T-helper 22 cell (primary cell): Measurements from ENCODE around the gene GOLGA8T.
"Not testable (repeated sequence)": the region's sequence is repeated elsewhere in the genome, so short reads cannot be mapped to it uniquely, and the experiment has no call there.

Experiments used
- DNase-seq: peaks from one replicate; pipeline ENCODE4 v3.0.0-alpha.2; 2020; ENCODE audit warnings: low read depth

Gene GOLGA8T, protein sequence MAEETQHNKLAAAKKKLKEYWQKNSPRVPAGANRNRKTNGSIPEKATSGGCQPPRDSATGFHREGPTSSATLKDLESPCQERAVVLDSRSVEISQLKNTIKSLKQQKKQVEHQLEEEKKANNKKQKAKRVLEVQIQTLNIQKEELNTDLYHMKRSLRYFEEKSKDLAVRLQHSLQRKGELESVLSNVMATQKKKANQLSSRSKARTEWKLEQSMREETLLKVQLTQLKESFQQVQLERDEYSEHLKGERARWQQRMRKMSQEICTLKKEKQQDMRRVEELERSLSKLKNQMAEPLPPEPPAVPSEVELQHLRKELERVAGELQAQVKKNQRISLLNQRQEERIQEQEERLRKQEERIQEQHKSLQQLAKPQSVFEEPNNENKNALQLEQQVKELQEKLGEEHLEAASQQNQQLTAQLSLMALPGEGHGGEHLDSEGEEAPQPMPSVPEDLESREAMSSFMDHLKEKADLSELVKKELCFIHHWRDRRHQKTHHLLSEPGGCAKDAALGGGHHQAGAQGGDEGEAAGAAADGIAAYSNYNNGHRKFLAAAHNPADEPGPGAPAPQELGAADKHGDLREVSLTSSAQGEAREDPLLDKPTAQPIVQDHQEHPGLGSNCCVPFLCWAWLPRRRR

DNA sequence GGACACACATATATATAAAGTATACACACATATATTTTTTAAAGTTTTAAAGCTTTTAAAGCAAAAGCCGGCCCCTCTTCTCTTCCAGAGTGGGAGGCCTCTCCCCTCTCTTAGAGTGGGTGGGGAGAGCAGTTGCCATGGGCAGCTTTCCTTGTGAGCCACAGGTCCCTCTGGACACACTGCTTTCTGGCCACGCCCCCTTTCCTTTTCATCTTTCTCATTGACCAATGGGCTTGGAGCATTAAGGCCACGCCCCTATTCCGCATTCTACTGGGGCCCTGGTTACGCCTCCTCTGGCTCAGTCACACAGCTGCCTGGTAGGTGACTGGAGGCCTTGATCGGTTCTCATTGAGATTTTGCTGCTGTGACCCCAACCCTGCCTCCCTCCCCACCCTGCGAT, at the start of gene GOLGA8T:
Gene GOLGA8T (plus strand): TSS at position 301 of the 400 bp plus-strand sequence. CDS start 98 bp downstream, at position 399.
- not testable (repeated sequence) for DNase-seq

DNA sequence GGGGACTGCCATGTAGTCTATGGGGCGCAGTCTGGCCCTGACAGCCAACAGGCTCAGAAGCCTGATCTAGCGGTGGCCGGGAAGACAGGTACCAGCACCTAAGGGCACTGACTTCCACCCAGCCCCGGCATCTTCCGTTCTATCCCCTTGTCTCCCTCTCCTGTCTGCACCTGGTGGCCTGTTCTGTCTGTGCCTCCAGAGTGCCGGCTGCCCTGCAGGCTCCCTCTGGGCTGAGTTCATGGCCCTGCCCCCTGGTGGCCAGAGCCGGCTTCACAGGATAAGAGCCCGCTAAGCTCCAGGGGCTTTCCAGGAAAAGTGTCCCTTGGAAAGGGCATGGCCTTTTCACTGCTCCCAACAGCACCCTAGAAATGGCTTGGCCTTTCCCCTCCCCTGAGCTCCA, 37.0 kb upstream of the GOLGA8T start:
- not testable (repeated sequence) for DNase-seq

DNA sequence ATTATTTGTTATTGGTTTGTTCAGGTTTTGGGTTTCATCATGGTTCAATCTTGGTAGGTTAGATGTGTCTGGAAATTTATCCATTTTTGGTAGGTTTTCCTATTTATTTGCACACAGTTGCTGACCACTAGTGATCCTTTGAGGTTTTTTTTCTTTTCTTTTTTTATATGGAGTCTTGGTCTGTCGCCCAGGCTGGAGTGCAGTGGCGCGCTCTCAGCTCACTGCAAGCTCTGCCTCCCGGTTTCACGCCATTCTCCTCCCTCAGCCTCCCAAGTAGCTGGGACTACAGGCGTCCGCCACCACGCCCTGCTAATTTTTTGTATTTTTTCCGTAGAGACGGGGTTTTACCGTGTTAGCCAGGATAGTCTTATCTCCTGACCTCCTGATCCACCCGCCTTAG, 32.0 kb upstream of the GOLGA8T start:
- not testable (repeated sequence) for DNase-seq

DNA sequence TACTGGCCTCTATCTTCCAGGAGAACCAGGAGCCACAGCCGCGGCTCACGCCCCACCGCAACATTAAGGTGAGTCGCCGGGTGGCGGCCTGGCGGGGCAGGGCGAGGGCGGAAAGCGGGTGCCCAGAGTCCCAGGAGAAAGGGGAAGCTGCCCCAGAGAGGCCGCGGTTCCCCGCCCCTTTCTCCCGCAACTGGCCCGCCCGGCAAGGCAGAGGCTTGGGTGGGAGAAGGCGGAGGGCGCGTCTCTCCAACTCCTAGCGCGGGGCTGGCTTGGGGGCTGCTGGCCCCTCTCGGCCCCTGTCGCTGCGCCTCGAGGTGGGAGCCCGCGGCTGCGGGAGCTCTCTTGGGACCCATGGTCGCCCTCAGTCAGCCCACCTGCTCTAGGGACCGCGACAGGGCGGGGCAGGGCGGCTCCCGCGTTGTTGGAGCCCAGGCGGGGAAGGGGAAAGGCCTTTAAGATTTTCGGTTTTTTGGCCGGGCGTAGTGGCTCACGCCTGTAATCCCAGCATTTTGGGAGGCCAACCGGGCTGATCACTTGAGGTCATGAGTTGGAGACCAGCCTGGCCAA, 30.8 kb upstream of the GOLGA8T start:
- not testable (repeated sequence) for DNase-seq

DNA sequence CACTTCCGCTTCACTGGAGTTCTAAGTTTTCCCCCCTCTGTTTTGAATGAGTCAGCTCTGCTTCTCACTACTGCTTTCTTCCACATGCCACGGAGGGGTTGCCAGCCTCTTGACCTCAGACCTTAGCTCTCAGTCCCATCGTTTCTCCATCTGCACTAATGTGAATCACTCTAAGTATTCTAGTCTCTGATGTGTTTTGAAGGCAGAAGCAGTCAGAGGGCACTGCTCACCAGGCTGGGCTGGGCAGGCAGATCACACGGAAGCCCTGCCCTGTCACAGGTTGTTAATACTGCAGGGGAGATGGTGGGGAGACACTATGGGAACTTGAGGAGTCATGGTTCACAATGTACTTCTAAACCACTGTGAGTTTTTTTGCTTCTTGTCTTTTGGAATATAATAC, 24.3 kb upstream of the GOLGA8T start:
- not testable (repeated sequence) for DNase-seq

DNA sequence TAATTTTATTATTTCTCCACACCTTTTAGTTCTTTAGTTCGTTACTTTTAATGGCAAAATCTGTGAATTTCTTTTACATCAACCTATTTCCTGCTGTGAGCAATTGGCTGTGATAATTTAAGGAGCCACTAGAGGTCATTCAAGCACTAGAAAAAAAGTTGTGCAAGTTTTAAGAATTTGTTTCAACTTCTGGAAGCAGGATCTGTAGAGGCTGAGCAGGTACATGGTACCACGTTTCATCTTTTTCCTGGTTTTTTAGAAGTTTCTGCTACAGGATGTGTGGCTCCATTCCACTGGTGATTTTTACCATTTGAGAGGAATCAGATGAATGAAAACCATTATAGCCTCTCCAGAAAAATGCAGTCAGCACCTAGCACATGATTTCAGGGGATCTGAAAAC, 4.8 kb upstream of the GOLGA8T start:
- DNase-seq = not testable (repeated sequence)

DNA sequence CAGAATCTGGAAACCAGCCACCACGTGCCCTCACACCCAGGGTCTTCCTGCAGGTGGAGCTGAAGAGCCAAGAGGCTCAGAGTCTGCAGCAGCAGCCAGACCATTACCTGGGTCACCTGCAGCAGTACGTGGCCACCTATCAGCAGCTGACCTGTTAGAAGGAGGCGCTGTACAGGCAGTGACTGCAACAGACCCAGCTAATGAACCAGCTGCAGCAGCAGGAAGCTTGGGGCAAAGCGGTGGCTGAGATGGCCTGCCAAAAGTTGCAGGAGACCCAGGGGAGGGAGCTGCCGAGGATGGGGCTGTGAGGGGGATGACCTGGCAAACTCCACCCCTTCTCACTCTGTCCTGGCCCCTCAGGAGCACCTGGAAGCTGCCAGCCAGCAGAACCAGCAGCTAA, 8.4 kb downstream of the GOLGA8T start:
- DNase-seq = not testable (repeated sequence)

DNA sequence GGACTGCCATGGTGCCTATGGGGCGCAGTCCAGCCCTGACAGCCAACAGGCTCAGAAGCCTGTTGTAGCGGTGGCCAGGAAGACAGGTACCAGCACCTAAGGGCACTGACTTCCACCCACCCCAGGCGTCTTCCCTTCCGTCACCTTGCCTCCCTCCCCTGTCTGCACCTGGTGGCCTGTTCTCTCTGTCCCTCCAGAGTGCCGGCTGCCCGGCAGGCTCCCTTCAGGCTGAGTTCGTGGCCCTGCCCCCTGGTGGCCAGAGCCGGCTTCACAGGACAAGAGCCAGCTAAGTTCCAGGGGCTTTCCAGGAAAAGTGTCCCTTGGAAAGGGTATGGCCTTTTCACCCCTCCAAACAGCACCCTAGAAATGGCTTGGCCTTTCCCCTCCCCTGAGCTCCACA, 15.0 kb downstream of the GOLGA8T start:
- DNase-seq = not testable (repeated sequence)

DNA sequence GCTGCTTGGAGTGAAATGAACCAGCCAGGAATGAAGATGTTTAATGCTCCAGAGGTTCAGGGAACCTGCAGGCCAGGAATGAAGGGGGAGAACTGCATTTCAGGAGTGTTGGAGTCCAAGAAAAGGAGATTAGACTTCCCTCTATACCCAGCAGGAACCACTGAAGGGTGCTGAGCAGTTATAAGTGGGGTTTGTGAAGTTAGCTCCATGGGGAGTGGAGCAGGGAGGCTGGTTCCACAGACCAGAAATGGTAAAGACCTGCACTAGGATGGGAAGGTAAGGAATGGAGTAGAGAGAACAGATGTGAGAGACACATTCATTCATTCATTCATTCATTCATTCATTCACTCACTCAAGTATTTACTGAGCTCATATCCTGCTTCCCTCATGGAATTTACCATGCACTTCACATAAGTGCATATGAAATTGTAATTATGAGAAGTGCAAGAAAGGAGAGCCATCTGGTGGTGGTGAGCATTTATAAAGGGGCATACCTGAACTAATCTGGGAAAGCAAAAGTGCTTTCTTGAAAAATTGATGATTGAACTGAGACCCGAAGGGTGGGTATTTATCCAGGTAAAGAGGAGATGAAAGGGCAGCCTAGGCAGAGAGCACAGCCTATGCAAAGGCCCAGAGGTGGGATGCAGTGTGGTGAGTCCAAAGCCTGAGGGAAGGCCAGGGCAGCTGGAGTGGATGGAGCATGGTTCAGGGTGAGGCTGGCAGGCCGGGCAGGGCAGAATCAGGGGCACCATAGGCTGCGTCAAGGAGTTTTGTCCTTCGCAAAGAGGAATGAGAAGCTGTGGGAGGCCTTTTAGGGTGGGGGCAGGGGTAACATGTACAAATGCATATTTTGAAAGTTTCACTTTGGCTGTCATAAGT, 27.9 kb downstream of the GOLGA8T start:
- not testable (repeated sequence) for DNase-seq

DNA sequence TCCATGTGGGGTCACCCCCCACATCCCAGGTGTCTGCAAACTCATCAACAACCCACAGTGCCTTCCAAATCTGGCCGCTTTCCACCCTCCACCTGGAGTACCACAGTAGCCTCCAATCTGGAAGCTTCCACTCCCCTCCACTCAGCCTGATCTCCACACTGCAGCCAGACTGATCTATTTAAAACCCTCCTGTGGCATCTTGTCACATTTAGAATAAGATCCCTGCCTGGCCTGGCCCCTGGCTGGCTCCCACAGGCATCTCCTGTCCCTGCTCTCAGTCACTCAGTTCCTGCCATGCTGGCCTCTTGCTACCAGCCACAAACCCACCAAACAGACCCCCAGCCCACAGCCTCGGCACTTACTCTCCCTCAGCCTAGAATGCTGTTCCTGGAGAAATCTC, 28.9 kb downstream of the GOLGA8T start:
- DNase-seq = not testable (repeated sequence)

DNA sequence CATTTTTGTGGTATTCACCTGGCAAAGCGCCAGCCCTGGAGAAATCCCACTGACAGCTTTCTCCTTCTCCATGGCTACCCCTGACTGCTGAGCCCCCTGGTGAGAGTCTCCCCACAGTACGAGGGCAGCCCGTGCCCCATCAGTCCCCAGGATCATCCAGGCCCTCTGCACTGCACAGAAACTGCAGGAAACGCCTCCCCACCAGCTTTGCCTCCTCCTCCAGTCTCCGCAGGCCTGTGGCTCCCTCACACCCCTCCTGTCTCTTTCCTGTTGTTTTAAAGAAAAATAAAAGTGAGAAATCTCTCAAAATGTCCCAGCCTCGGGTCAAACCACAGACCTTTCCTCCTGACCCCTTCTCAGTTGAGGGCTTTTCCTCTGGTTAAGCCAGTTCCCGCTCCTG, 29.4 kb downstream of the GOLGA8T start:
- not testable (repeated sequence) for DNase-seq

DNA sequence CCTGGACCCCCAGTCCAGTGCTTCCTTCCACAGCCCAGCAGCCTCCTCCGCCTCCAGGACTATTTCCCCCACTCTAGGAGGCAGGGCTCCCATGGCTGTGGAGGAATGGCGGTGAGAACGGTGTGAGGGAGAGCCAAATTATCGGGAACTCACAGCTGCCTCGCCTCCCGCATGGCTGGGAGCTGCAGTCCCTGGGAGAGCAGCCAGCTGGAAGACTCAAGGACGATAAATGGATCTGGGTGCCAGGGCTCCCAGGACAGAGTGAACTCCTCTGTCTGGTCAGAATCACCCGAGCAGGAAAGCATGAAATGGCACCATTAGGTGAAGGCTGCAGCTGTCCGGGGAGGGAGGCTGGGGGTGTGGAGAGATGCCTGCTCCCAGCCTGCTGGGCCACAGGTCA, 32.6 kb downstream of the GOLGA8T start:
- DNase-seq = not testable (repeated sequence)

DNA sequence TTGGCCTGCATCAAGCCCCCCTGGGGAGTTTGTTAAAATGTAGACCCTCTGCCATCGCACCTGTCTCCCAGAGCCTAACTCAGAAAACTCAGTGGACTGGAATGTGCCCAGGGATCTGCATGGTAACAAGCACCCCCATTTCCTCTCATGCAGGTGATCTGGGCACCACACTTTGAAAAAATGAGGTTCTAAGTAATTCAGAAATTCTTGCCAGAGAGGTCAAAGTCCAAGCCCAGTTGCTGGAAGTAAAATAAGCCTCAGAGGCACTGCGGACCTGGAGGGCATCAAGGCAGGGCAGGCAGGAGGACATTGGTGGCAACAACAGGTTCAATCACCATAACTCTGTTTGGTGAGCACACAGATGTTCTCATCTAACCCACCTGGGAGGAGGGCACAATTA, 33.0 kb downstream of the GOLGA8T start:
- not testable (repeated sequence) for DNase-seq

DNA sequence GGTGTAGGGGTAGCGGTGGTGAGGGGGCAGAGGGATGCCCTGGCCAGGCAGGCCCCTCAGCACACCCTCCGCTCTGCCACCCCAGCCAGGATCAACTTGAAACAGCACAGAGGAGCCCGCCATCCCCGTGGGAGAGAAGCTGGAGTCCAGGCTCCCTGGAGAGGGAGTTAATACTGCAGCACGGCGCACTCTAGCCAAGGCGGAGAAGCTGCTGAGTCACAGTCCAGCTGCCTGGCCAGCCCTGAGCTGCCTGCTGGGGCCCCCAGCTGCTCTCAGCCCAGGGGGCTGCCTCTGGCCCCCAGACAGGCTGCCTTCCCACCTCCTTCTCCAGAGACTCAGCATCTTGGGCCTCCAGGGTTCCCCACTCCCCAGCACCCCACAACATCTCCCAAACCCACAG, 36.6 kb downstream of the GOLGA8T start:
- DNase-seq = not testable (repeated sequence)

DNA sequence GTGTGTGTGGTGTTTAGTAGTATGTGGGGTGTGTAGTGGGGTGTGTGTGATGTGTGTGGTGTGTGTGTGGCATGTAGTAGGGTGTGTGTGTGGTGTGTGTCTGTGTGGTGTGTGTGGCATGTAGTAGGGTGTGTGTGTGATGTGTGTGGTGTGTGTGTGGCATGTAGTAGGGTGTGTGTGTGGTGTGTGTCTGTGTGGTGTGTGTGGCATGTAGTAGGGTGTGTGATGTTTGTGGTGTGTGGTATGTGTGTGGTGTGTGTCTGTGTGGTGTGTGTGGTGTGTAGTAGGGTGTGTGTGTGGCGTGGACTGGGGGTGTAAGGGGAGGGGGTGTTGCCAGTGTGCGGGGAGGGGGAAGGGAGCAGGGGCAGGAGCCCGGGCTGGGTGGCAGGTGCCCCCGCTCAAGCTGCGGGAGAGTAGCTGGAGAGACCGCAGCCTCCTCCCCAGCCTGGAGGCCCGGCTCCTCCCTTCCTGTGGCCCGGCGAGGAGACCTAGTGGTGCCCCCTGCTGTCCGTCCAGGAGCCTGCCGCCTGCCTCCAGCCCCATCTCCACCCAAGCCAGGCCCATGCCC, 38.3 kb downstream of the GOLGA8T start:
- peak; percentile 32 for DNase-seq

DNA sequence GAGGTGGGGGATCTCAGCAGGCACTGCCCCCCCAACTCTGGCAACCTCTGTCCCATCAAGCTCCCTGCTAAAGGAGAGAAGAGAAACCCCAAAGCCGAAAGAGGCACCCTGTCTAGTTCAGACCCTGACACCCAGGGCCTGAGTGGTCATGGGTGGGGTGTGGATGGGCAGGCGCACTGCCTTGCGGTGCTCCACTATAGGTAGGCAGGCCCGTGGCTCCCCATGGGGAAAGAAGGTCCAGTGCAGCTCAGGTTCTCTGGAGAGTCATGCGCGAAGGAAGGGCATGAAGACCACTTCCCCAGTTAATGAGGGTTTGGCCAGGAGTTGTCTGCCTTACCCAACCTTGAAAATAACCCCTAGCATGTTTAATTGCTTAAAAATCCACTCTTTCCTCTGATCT, 40.4 kb downstream of the GOLGA8T start:
- not testable (repeated sequence) for DNase-seq

DNA sequence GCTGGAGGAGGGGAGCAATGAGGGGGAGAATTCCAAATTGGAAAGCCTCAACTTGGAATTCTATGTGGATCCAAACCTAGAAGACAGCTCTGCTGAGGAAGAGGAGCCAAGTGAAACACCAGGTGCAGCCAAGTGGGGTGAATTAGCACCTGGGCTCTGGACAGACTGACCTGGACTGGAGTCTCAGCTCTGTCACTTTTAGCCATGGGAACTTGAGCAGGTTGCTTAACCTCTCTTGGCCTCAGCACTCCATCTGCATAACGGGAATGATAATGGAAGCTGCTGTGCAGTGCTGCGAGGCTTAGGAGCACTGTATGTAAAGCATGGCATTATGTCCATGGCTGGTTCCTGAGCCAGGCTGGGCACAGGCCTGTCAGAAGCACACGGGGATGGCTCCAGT, 41.8 kb downstream of the GOLGA8T start:
- not testable (repeated sequence) for DNase-seq

DNA sequence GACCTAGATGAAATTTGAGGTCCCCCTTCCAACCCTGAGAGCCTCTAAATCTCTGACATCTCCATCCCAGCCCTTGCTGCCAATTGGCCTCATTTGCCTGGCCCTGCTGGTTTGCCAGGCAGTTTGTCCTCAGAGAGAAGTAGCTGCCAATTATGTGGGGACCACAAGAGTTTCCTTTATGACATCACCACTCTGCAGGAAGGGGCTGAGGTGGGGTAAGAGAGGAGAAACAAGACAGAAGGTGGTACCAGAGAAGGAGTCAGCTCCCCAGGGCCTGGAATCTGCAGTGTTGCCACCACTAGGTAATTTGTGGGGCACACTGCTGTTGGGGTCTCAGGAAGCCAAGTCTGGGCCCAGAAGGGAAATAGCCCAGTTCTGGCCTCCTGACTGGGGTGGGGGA, 45.0 kb downstream of the GOLGA8T start:
- DNase-seq = not testable (repeated sequence)

DNA sequence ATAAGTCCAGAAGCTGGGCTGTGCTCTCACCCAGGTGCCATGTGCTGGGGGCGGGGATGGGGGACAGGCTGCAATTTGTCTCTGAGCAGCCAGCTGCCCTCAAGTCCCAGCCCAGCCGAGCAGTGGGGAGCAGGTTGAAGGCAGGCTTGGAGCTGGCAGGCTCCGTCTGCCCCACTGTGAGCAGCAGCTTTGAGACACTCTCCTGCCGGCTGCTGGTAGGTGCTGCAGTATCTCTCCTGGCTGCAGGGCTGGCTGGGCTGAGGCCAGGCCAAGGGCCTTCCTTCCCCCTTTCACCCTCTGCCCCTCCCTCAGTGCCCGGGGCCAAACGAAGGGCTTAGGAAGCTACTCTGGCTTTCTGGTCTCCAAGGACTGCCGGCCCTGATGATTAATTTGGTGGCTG, 50.6 kb downstream of the GOLGA8T start:
- not testable (repeated sequence) for DNase-seq

DNA sequence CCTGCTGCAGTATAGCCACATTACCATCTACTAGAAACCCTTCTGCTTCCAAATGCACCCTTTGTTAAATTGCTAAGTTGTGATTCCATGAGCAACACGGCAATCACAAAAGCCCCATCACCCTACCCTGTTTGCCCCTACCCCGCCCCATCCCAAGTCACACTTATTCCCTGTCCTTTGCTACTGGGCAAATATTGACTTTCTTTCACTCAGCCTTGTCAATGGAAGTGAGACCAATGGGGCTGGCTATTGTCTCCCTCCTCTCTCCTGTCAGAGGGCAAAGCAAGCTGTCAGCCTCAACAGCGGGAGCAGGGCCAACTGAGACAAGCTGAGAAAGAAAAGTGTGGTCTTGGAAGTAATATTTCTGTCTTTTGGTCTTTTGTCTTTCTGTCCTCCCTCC, 52.6 kb downstream of the GOLGA8T start:
- not testable (repeated sequence) for DNase-seq

DNA sequence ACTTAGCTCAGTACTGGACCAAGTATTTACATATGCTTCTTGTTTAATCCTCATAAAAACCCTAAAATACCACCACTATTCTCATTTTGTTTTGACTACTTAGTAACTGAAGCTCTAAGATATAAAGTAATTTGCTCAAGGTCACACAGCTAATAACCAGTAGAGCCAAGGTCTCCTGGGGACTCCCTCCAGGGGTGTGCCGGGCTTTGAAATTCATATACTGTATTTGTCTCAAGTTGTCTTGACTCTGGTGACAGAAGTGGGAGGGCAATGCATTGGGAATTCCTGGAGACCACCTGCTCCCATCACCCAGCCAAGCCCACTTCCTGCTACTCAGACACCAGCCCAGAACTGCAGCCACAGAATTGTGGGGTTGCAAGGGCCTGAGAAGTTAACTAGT, 54.9 kb downstream of the GOLGA8T start:
- not testable (repeated sequence) for DNase-seq

DNA sequence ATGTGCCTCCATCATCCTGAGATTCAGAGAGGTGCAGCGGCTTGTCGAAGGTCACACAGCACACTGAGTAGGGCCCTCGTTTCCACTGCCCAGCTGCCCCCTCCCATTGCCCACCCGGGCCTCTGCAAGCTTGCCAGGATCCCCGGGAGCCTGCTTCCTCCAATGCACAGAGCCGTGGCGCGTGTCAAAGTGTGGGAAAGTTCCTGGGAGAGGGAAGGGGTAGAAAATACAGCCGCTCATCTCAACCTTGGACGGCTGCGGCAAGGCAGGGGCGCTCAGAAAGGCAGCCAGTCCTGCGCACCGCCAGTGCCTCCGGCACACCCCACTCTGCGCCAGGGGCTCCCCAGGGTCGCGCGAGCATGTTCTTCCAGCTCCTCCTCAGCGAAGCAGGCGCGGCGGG, 56.3 kb downstream of the GOLGA8T start:
- DNase-seq = not testable (repeated sequence)
